ENCODE data around the gene EMC1.
A peak's percentile ranks its signal among the peaks of the same experiment; 100 is the strongest.

The EMC1 gene

DNA sequence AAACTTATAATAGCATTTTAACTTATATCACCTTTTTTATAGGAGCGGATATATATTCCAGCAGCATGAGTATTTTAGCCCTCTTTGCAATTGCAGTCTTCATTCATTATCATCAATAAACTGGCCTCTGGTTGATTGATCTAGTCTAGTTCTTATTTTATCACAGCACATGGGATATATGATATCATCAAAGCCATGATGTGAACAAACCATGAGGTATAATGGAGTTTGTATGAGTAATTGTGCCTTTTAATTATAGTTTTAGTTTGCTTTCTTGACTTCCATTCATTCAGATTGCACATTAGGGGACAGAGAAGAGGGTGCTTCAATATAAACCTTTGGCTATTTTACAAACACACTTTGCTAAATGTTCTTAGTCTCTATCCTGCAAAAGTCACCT is 37.7 kb downstream of the EMC1 start:
- DNase-seq = no peak

DNA sequence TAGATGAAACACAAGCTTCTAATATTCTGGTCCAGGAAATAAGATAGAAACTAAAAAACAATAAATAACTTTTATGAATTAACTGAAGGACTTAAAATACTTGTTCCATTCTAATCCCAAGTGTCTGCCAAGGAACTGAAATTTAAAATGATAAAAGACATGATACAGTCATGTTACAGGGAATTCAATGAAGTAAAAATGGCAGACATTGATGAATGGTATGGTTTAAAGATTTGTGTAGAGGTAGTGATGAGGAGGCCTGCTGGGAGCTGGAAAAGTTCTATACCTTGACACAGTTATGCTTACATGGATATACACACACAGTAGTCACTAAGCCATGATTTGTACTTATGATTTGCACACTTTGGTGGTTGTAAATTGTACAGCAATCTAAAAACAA is 39.2 kb downstream of the EMC1 start:
- DNase-seq = no peak

DNA sequence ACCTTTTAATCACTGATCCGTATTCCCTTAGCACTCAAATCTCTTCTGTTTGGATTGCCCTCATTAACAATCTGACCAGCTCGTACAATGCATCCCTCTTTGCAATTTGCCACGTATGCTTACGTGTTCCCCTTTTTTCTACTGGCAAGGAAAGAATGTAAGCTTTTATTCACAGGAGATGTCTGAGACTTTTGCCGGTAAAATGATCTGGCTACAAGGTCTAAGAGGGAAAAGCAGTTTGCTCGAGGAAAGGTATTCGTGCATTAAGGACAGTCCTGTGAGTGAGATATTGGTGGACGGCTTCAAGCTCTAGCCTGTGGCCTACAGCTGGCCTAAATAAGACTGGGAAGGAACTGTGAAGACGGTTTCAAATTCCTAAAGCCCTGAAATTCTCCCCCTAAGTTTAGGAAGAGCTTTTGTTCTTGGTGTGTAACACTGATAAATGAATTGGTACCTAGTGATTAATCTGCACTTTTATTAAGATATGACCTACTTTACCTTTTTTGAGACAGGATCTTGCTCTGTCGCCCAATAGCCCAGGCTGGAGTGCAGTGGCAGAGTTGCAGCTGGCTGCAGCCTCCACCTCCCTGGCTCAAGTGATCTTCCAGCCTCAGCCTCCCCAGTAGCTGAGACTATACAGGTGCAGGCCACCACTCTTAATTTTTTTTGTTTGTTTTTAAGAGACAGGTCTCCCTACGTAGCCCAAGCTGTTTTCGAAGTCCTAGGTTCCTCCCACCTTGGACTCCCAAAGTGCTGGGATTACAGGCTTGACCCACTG is 40.4 kb downstream of the EMC1 start:
- DNase-seq = no peak

DNA sequence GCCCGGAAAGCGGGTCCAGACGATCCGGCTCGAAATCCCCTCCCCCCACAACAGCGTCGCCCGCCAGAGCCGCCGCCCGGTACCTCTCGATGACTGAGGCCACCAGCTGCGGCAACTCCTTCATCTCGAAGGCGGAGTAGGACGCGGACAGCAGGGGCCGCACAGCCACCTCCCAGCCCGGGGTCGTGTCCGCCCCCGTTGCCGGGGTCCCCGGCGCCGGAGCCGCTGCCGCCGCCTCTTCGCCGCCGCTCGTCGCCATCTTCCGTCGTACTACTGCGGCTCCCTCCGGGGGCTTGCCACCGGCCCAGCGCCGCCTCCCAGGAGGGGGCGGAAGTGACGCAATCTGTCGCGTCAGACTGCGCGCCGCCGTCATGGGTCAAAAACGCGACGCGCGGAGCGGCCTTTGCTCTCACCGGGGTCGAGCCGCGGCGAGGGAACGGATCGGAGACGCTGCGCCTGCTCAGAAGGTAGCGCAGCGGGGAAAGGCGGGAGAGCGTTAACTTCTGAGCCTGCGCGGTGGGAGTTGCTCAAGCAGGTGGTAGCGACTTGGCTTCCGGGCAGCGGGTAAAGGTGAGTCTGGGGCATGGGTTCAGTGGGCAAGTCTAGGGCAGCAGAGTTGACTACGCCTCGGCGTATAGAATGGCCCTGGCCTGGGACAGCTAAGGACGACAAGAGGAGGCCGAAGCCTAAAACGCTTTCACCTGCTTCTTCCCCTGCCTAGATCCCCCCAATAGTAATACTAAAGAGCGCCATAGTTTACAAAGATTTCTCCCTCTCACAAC is 41.1 kb downstream of the EMC1 start, which contains the start of gene UBR4:
UBR4 (minus strand) TSS at position 277 of the 782 bp plus-strand sequence; CDS start at position 259, 18 bp downstream.
- DNase-seq = peak; percentile 98

DNA sequence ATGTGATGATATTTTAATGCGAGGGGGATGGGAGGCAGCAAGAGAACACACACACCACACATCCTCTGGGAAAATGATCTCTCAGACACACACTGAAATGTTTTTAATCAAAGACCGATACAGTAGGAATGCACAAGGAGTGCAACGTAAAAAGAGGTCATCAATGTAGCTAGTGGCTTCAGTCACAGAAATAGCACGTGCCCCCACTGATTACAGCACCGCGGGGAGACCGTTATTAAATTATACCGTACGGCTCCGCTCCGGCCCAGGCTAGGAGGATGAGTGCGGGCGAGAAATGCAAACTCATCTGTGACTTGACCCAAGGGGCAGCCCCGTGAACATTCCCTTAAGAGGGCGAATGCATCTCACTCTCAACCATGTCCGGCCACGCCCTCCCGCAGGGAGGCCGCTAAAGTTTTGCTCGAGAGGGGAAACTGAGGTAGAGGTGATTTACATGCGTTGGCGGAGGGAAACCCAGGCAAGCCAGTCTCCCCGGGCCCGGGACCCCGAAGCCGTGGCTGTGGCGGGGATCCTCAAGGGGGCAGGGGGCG is 41.8 kb downstream of the EMC1 start:
- no peak for DNase-seq

DNA sequence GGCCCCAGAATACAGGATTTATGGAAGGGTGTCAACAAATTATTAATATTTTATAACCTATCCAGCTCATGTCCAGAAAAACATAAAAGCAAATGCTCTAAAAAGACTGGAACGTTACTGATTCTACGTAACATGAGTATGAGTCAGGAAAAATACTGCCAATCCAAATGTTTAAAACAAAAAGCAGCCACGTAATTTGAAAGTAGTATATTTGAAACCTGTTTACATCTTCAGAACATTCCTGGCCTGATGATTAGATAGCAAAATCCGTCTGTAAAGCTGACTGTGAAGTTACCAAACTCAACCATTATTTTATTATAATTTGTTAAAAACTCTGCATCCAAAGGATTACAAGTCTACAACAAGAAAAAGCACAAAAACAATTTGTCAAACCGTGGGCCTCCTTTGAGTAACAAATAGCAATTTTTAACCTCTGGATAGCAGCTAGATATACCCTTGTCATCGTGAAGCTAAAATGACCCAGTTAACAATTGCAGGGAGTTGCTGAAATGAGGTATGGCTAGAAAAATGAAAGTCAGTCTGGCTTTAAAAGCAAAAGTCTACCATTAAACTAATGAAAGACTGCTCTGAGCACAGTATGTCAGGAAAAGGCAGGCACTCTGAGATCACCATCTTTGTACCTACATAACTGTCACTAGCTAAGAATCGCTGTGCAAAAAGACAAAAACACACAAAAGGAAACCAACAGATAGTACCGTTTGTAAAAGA is 42.5 kb downstream of the EMC1 start:
- DNase-seq = no peak

DNA sequence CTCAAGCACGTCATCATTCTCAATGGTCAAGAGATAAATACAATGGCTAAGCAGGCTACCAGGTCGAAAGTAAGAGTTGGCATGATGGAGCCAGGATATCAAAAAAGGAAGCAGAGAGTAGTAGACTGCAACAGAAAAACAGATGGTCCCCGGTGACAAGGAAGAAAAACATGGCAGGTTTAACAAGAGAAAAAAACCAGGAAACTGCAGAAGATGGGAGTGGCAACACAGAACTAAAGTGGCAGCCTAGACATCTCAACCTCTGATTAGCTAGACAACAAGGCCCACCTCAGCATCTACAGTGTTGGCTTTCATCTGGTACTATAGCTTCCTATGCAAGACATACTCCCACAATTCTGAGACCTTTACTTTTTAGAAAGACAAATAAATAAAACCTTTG is 44.4 kb downstream of the EMC1 start:
- DNase-seq = no peak

DNA sequence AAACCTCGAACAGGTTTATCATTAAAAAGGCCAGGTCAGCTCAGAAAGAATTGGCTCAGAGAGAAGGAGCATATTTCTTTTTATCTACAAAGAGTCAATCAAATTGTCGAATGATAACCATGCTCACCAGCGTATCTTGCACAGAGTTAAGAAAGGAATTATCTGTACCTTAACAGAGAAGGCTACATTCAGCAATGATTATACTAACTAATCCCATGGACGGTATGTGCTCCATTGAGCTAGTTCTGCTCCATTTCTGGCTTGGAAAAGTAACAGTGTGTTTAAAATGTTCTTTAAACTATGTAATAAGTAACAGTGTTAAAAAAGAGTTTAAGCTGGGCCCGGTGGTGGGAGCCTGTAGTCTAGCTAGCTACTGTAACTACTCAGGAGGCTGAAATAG is 45.5 kb downstream of the EMC1 start:
- no peak for DNase-seq

DNA sequence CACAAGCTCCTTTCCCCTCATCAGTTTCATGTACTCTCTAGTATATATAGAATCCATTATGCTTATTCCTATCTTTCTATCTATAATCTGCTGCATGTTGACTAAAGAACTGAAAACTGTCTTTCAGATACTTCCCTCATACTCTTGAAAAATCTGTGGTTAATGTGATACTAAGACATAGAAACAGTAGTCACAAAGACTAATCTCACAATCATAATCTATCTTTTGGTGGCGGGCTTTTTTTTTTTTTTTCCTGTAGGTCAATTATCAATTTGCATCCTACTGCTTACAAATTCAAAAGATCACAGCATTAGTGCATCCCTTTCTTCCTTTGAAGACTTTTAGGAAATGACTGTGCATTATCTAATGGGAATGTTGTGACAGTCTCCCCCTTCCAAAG is 45.9 kb downstream of the EMC1 start:
- DNase-seq = no peak

DNA sequence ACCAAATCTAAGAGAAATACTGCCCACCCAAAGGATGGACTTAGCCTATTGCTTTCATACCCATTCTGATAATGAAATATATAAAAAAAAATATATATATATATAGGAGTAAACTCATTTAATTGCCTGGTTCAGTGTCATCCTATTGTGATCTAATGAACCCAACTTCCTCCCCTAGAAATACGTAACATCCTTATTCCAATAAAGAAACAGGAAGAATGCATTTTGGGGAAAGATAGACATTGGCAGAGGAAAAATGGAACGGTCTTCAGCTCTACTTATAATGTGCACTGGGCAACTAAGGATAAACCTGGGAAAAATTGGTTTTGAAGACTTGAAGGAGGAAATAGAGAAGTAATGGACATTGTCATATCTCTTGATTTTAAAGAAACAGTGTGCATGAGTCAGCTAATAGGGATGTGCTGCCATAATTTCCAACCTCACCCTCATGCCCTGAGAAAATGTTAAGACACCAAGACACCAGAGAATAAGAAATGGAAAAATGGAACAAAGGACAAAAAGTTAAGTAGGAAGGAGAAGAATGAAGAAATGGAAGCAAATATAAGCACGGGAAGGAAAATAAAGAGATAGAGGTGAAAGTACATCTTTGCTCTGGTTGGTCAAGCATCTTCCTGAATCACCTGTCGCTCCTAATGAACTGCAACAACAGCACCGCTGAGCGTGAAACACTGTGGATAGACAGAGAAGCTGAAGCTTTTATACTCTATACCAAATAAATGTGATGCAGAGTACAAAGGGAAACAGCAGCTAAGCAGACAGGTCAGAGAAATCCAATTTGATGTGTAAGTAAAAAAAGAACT is 46.7 kb downstream of the EMC1 start:
- no peak for DNase-seq

DNA sequence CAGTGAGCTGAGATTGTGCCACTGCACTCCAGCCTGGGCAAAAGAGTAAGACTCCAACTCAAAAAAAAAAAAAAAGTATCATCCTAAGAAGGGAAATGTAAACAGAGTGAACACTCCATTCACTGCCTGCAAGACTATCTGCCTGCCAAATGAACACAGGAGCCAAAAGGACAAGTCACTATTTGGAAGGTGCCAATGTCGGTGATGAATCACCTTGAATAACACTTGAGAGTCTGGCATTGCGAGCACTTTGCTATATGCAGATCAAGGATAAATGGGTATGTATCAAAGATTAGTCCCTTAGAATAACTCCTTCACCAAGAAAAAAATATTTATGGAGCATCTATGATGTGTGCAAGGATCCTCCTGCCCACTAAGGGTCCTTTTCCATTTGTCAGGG is 47.9 kb downstream of the EMC1 start:
- no peak for DNase-seq

DNA sequence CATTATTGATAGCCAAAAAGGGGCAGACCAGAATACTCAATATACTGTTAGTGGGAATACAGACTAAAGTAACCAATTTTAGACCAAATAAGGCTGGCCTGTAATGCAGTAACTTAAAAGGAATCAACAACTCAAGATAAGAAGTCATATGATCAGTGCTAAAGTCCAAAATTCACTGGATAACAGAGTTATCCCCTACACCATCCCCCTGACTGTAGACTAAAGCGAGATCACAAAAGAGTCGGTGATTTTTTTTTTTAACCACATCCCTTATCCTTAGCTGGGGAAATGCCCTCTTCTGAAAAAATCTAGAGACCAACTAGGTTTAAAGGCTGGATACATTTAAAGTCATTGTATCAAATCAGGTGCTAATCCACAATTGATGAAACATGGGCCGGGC is 48.9 kb downstream of the EMC1 start:
- no peak for DNase-seq

DNA sequence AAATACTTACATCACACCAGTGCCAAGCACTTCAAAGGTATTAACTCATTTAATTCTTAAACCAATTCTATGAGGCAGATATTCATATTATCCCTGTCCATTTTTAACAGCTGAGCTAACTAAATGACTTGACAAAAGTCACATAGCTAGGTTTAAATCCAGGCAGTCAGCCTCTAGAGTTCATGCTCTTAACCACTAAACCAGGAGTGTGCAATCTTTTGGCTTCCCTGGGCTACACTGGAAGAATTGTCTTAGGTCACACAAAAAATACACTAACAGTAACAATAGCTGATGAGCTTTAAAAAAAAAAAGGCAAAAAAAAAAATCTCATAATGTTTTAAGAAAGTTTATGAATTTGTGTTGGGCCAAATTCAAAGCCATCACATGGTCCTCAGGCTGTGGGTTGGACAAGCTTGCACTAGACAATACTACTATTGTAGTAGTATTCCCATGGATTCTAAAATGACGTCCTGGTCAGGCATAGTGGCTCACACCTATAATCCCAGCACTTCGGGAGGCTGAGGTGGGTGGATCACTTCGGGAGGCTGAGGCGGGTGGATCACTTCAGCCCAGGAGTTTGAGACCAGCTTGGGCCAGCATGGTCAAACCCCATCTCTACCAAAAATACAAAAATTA is 51.2 kb downstream of the EMC1 start:
- DNase-seq = no peak

DNA sequence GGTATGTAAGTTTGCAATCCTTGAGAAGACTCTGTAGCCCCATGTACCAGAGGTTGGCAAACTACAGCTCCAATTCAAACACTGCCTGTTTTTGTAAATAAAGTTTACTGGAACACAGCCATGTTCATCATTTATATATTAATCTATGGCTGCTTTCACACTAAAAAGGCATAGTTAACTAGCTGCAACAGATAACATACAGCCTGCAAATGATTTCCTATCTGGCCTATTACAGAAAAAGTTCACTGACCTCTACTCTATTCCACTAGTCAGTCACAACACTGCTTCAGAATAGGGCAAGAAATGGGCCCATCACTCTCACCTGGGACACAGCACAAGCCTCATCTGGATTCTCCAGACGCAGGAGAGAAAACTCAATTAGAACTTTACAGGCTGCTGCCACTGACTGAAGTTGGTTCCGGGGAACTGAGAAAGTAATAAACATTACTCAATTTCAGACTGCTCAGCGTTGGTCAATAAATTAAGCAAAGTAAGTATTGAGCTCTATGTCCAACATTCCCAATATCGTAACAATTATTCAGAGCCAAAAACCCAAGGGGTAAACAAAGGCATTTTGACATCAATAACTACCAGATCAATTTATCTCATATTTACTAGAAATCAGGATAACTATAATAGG is 51.9 kb downstream of the EMC1 start:
- no peak for DNase-seq

DNA sequence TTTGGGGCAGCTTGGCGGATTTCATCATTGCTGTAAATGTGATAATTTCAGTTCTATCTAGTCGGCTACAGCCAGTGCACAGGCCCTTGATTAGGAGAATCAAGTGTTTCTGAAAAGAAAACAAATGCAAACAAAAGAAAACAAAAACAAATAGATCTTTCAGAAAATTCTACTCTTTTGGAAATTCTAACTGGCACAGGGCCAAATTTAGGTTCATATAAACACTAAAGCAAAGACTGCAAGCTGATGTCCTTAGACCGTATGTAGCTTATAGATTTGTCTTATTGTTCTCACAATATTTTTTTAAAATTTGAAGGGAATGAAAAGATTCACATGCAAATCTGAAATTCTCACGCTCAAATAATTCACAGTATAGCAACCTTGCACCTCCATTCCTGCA is 52.5 kb downstream of the EMC1 start:
- no peak for DNase-seq

DNA sequence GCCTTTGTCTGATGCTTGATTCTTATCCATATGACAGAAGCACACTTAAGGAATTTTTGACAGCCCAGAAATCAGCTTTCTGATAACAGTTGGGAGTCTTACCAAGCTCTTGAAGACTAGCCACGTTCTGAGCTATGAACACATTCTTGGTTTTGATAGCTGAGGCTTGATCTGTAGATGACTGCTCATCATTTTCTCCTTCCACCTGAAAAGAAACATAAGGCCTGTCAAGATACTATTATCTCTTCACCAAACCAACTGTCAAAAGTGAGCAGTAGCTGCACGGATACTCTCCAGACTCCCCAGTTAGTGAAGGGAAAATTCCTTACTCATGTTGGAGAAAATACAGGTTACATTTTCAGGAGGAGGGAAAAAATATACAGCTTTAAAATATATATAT is 53.5 kb downstream of the EMC1 start:
- no peak for DNase-seq

DNA sequence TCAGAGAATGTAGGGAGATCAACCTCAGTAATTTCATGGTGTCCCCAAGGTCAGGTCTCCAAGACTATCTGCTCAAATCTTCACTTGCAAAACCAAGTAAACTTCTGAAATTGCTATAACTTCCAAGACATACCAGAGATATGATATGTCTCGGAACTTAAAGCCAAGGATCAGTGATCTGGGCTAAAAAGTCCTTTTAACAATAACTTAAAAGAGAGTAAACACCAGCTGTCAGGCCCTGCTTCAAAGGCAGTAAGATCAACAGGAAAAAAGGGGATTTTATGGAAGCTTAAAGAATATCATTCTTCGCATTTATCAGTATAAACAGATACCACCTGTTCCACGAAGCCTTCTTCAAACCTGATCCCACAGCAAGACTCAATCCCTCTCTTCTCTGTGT is 55.0 kb downstream of the EMC1 start:
- DNase-seq = no peak

DNA sequence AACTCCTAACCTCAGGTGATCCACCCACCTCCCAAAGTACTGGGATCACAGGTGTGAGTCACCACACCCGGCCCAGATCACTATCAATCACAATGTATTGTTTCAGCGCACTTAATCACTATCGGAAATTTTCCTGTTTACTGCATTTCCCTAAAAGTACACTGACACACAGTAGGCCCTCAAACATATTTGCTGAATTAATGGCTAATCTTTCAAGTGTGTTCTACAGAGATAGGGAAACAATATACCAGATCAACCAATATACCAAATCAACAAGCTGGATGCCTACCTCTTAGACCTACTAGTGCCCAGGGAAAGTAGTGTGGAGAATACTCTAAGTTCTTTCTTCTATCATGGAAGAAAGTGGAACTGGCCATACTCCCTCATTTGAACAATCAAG is 58.3 kb downstream of the EMC1 start:
- DNase-seq = no peak

DNA sequence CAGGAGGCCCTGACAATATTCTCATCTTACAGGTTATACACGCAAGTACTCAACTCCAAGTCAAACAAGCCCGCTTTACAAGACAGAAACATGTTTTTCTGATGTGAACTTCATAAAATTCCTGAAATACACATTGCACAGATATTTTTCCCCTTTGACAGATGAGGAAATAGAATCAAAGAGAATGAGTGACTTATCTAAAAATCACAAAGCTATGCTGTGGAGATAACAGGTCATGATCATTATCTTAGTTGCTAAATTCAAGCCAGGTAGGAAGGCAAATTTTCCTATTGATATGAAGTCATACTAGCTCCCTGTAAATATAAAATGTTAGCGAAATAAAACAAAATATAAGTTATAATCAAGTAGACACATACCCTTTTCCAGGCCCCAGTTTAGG is 59.5 kb downstream of the EMC1 start:
- no peak for DNase-seq

DNA sequence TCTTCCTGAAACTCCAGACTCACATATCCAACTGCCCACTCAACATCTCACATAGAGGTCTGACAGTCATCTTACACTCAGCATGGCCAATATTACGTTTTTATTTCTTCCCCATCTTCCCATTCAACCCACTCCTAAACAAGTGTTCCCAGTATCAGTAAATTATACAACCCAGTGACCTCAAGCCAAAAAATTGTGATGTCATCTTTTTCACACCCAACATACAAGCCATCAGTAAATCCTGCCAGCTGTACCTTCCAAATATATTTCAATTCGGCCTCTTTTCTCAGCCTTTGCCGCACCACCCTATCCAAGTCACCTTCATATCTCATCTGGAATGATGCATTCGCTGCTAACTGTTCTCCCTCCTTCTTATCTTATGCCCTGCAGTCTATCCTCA is 60.9 kb downstream of the EMC1 start:
- no peak for DNase-seq

DNA sequence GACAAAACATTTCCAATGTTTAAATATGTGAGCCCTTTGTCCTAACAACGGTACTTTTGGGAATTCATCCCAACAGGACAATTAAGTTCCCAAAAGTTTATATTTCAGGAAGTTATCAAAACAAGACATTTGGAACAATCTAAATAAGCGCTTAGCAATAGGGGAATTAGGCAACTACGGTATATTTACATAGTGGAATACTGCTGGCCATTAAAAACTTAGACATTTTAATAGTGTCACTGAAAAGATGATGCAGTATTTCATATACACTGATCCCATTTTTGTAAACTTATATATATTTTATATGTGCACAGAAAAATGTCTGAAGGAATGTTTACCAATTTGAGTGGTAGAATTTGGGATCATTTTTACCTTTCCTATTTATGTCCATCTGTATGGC is 62.1 kb downstream of the EMC1 start:
- no peak for DNase-seq

DNA sequence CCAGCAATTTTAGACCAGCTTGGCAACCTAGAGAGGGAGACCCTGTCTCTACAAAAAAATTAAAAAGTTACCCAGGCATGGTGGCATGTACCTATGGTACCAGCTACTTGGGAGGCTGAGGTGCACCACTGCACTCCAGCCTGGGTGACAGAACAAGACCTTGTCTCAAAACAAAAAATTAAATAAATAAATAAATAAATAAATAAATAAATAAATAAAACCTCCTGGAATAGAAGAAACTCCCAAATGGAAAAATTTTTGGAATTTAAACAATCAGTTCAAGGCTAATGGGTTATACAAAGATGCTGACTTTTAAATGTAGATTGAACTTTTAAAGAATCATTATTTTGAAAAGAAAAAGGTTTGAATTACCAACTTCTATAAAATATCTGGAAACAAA is 63.5 kb downstream of the EMC1 start:
- DNase-seq = no peak
